Measurements from ENCODE around the gene TMEM150C. TPM values are rescaled to one million over a fixed set of nuclear protein-coding genes. Genes with fewer than 3 reads are reported as not detected.

TMEM150C gene
- total RNA-seq, 1 experiment from 2014 or later, result 2.7 TPM

GRCh38 chr4:82436780-82437179 lies 125.0 kb downstream of the TMEM150C start:
- no peak for DNase-seq
- Histone ChIP-seq H2AFZ (ENCODE audit: low read length) (no peak overlapping the region), H2BK12ac (ENCODE audit: insufficient read length, low read depth, low read length) (no peak overlapping the region), H3K14ac (ENCODE audit: insufficient read depth, low read length) (no peak overlapping the region), H4K5ac (ENCODE audit: insufficient read length, low read depth, low read length) (no peak overlapping the region), H4K20me1 (ENCODE audit: control insufficient read depth, insufficient read depth, insufficient read length) (no peaks in the 10 kb centered on the region), H4K91ac (ENCODE audit: insufficient read length, low read depth, low read length) (no peak overlapping the region), H3K4me1 (ENCODE audit: insufficient read depth, low read length) (no peaks in the 10 kb centered on the region; the same call in 1 of the 2 replicates), H3K4ac (ENCODE audit: low read depth, low read length) (no peak overlapping the region), H3K79me1 (ENCODE audit: insufficient read depth, low read depth, low read length, poor library complexity, severe bottlenecking) (no peaks in the 10 kb centered on the region), H3K56ac (ENCODE audit: insufficient read length, low read depth, low read length) (no peak overlapping the region), H3K27ac (ENCODE audit: insufficient read length, low read depth, low read length) (no peak overlapping the region), H3K23ac (ENCODE audit: insufficient read length, low read depth, low read length) (no peak overlapping the region), H3T11ph (ENCODE audit: low read length) (no peak overlapping the region), H2BK15ac (ENCODE audit: low read depth, low read length) (no peak overlapping the region), H3K27me3 (ENCODE audit: insufficient read depth, low read length) (no peaks in the 10 kb centered on the region), H2AK5ac (ENCODE audit: insufficient read length, low read length) (no peak overlapping the region), H3K18ac (ENCODE audit: insufficient read length, low read depth, low read length) (no peak overlapping the region), H3K9ac (ENCODE audit: extremely low read depth, insufficient read length, low read length) (no peak overlapping the region), H4K8ac (replicated peaks; ENCODE audit: insufficient read length, low read depth, low read length) (no peak overlapping the region), H3K9me3 (ENCODE audit: control insufficient read depth, low read depth, low read length) (no peaks in the 10 kb centered on the region), H3K23me2 (ENCODE audit: insufficient read length, low read depth, low read length, poor library complexity, severe bottlenecking) (no peaks in the 10 kb centered on the region), H2BK20ac (ENCODE audit: low read depth, low read length, poor library complexity, severe bottlenecking) (no peak overlapping the region), H2BK120ac (ENCODE audit: low read depth, low read length, poor library complexity, severe bottlenecking) (no peak overlapping the region), H3K4me2 (ENCODE audit: insufficient read depth, insufficient read length, low read length) (no peak overlapping the region), H3K79me2 (ENCODE audit: insufficient read depth, low read length) (peaks cover 82% of the 10 kb centered on the region; the same call in 1 of the 2 replicates), H2BK5ac (ENCODE audit: insufficient read length, low read length) (no peak overlapping the region)
- Mint-ChIP-seq H3K27me3 (ENCODE audit: low read depth) (no peaks in the 10 kb centered on the region), H3K36me3 (ENCODE audit: insufficient read depth in 1 of 3, low read depth in 3 of 3) (peaks cover 45 to 60% (median 49%) of the 10 kb centered on the region in 3 experiments), H3K9me3 (no peaks in the 10 kb centered on the region), H3K27ac (0 out of 7 replicates have a peak overlapping the region, but pooled peaks of 1 of the 3 experiments have one; percentile 65), H3K4me1 (peaks cover 52 to 54% of the 10 kb centered on the region in 2 experiments), H3K4me3 (no peak overlapping the region)
- no peak for TF ChIP-seq CTCF (conservative IDR thresholded peaks at IDR 0.05)
- WGBS (ENCODE audit: extremely low coverage, insufficient read length, low lambda C conversion rate), result no CpG with 5 or more reads among the region's 4 CpGs
